GM12891 (cell line): ENCODE results near the gene POU4F1.

Experiments used
- DNase-seq: peaks from one replicate; pipeline ENCODE4 v3.0.0; 2011; ENCODE audit warnings: low spot score; ENCODE audit not compliant: insufficient read length
- FAIRE-seq: peaks from 2 replicates; lab custom pipeline; 2011; peaks lifted over from hg19 to GRCh38; lab: Jason Lieb, UNC
- PAX5 ChIP-seq: IDR thresholded peaks from 2 replicates; pipeline ENCODE4 v1.6.1; 2011; ENCODE audit warnings: low read length, moderate library complexity, mild to moderate bottlenecking; ENCODE audit not compliant: insufficient read depth, severe bottlenecking
- POLR2A ChIP-seq: IDR thresholded peaks from 2 replicates; pipeline ENCODE4 v1.6.1; 2011; ENCODE audit warnings: low read depth, low read length, control low read depth
- POLR2AphosphoS5 ChIP-seq: IDR thresholded peaks from 2 replicates; pipeline ENCODE4 v1.6.1; 2011; ENCODE audit warnings: low read depth, low read length, control low read depth
- POU2F2 ChIP-seq: IDR thresholded peaks from 2 replicates; pipeline ENCODE4 v1.6.1; 2011; ENCODE audit warnings: low read depth, mild to moderate bottlenecking, control low read depth, low read length, moderate library complexity
- SPI1 ChIP-seq: IDR thresholded peaks from 2 replicates; pipeline ENCODE4 v1.6.1; 2011; ENCODE audit warnings: low read depth, low read length, control low read depth
- TAF1 ChIP-seq: IDR thresholded peaks from 2 replicates; pipeline ENCODE4 v1.6.1; 2011; ENCODE audit warnings: low read depth, low read length, control low read depth

Gene POU4F1

GRCh38 chr13:78607409-78608251, 4.3 kb upstream of the POU4F1 start:
- TF ChIP-seq POLR2AphosphoS5, result no peak
- TF ChIP-seq POU2F2, result no peak
- no peak for TF ChIP-seq TAF1
- no peak for TF ChIP-seq PAX5
- TF ChIP-seq SPI1, result no peak
- TF ChIP-seq POLR2A, result no peak
- FAIRE-seq, result no peak
- no peak for DNase-seq

DNA sequence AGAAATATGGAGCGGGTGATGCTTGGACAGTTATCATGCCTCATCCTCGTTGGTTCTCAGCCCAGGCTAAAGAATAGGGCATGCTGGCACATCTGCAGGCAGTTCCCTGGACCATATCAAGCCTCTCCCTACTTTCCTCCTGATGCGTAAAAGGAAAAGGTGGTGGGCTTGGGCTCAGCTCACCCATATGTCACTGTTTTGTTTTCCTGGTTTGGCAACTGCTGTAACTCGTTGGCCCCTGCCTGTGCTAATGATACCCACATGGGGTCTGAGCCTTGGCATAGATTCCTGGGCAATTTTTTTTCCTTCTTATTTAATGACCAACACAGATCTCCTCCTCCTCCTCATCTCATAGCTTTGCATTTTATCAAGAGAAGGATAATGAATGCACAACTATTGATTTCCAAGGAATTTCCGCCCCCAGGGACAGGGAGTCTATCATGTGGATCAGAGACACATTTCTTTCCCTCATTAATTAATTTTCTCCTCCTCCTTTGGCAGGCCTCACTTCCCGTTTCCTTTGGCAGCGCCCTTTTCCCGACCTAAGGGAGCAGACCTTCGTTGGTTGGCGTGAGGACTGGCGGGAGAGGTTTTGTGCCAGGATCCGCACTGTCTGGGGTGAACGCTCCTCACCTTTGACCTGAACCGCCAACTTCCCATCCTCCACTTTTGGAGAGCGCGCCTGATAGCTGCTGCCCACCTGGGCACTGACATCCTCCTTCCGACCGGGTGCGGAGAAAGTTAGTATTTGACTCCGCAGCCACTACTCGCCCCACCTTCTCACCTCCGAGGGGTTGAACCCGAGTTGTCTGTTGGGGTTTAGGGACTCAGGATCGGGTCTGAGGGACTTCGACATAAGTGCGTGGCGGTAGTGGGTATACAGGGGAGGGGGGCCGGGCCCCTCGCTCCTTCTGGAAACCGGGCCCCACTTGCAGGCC, 3.4 kb upstream of the POU4F1 start:
- FAIRE-seq (no peak), DNase-seq (no peak)
- 0 out of 2 replicates have a peak, but pooled peaks have one; percentile 8 for TF ChIP-seq SPI1
- TF ChIP-seq TAF1, result no peak
- no peak for TF ChIP-seq POU2F2

DNA sequence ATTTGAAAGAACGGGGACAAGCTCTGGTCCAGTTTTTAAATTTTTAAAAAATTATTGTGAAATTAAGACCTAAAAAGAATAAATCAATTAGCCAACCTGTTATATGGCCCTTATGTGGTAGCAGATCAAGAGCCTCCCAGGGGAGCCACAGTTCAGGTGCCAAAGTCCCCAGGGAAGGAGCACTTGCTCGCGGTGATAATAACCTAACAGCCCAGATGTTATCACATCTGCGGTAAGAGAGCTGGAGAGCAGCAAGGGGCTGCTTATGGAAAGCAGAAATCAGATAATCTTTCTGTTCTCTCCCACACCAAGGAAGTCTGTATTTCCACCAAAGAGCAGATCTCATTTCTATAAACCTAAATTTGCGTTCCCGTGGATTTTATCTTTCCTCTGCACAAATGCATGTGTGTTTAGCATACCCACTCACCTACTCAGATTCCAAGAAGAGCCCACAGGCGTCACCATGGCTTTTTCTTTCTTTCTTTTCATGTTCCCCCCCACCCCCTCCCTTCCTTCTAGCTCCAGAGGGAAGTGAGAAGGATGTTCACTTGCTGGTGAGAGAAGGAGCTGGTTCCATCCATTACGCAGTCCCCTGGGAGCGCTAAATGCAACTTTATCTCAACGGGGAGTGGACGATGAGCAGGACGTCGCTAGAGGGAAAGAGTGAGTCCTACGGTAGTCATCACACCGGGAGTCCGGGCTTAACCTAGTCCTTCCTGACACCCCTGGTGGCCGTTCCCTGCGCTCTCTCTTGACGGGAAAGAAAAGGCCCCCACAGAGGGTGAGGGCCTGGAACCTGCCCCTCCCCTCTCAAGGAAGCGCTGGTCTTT, 1.6 kb upstream of the POU4F1 start:
- TF ChIP-seq SPI1, result no peak
- no peak for TF ChIP-seq PAX5
- no peak for TF ChIP-seq POLR2A
- TF ChIP-seq POLR2AphosphoS5, result no peak
- DNase-seq, result no peak
- FAIRE-seq, result no peak

DNA sequence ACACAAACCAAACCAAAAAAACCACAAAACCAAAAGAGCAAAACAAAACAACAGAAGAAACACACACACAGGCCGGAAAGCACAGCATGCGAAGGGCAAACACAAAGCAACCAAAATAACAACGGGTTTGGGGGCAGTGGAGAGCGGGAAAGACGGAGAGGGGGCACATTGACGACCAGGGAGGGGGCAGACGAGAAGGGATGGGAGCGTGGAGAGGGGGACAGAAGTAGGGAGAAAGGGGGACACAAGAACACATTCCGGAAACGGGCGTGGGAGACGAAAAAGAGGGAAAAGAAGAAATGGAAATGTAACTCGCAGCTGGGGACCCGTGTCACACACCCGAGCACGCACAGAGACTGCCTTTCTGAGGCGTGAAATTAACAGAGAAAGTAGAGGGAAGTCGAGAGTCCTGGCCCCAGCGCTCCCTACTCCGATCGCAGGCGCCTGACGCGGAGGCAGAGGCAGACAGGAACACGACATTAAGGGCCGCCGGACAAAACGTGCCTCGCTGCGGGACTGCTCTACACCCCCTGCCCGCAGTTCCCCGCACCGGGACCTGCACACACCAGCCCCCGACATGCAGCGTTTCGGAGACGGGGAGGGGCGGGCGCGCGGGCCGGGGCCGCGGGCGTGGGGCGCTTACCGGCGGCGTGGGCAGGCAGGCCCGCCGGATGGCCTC, 652 bp downstream of the POU4F1 start:
- DNase-seq (no peak), FAIRE-seq (no peak)
- TF ChIP-seq POLR2A, result no peak
- TF ChIP-seq POU2F2, result no peak
- no peak for TF ChIP-seq SPI1
- TF ChIP-seq TAF1, result no peak
- no peak for TF ChIP-seq PAX5
- no peak for TF ChIP-seq POLR2AphosphoS5

- FAIRE-seq, result peak; percentile 69
- TF ChIP-seq POLR2A, result no peak
- TF ChIP-seq POLR2AphosphoS5, result no peak
- TF ChIP-seq POU2F2, result no peak
- TF ChIP-seq PAX5, result no peak
- TF ChIP-seq TAF1, result no peak
- no peak for TF ChIP-seq SPI1
- no peak for DNase-seq
Observed at GRCh38 chr13:78601874-78602560, 1.3 kb downstream of the POU4F1 start.

GRCh38 chr13:78601124-78601873, 2.1 kb downstream of the POU4F1 start:
- TF ChIP-seq TAF1, result no peak
- TF ChIP-seq POLR2AphosphoS5, result no peak
- TF ChIP-seq PAX5, result no peak
- TF ChIP-seq POU2F2, result no peak
- TF ChIP-seq POLR2A, result no peak
- TF ChIP-seq SPI1, result no peak
- DNase-seq (no peak), FAIRE-seq (peak; percentile 62)

DNA sequence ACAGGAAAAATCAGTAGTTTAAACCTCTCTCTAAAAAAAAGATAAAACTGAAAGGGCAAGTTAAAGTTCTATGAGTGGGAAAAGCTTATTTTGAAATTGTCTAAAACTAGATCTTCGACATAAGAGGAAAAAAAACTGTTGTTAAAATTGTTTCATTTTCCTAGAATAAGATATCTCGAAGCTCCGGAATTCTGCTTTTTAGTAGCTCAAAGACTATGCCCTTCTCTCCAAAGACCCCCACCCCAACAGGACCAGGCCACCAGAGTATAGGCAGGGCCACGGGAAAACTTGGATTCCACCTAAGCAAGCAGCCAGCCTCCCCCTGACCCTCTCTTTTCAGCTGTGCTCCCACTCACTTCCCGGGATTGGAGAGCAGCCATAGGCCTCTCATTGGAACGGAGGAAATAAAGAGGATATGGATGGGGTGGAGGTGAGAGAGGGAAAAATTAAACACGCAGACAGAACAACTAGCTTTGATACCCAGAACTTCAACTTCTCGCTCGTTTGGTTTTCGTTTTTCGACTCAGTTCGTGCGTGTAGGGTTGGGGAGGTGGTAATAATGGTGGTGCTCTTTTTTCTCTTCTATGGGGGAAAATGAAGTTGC, 3.0 kb downstream of the POU4F1 start:
- TF ChIP-seq POU2F2 (no peak), PAX5 (no peak), TAF1 (no peak), POLR2A (no peak), SPI1 (no peak), POLR2AphosphoS5 (no peak)
- FAIRE-seq (no peak), DNase-seq (no peak)
